ENCODE results near the gene GLIS2.

GRCh38 chr16:4350787-4351659 lies 35.2 kb downstream of the GLIS2 start, which contains the start of gene PAM16:
- TF ChIP-seq POLR2AphosphoS5 (IDR thresholded peaks at IDR 0.05), result peak; percentile 92 to 95 (median 93)
- TF ChIP-seq CTCF (IDR thresholded peaks at IDR 0.05 in 8 of 11, conservative IDR thresholded peaks at IDR 0.05 in 3 of 11), result peak in 1 of 11 experiments; percentile 11
- TF ChIP-seq POLR2A (IDR thresholded peaks at IDR 0.05), result peak in 1 of 3 donors; percentile 29
